BLaER1 treated with 17β-estradiol and CSF1 and Interleukin-3, amounts not matched to agents 10 nM and 100 nM (cell line): ENCODE results near the gene QPCT.

Experiments
- H3K27ac ChIP-seq, 11 experiments: shearing (Covaris generic); formaldehyde crosslinking; 2 replicates each; pipeline ENCODE4 v1.8.1; 2022
- H3K27me3 ChIP-seq, 11 experiments: shearing (Covaris generic); formaldehyde crosslinking; 2 replicates each; pipeline ENCODE4 v1.8.1; 2022
- H3K36me3 ChIP-seq, 11 experiments: shearing (Covaris generic); formaldehyde crosslinking; 2 replicates each; pipeline ENCODE4 v1.8.1; 2022
- H3K4me1 ChIP-seq, 10 experiments: shearing (Covaris generic); formaldehyde crosslinking; 2 replicates each; pipeline ENCODE4 v1.8.1; 2022
- H3K4me2 ChIP-seq, 11 experiments: shearing (Covaris generic); formaldehyde crosslinking; 2 replicates each; pipeline ENCODE4 v1.8.1; 2022
- H3K4me3 ChIP-seq, 10 experiments: shearing (Covaris generic); formaldehyde crosslinking; 2 replicates each; pipeline ENCODE4 v1.8.1; 2022
- H3K9ac ChIP-seq, 11 experiments: shearing (Covaris generic); formaldehyde crosslinking; 2 replicates each; pipeline ENCODE4 v1.8.1; 2022
- H3K9me3 ChIP-seq, 11 experiments: shearing (Covaris generic); formaldehyde crosslinking; replicated peaks in 1 of 11; 2 replicates each; pipeline ENCODE4 v1.8.1; 2022
- H4K20me1 ChIP-seq, 11 experiments: shearing (Covaris generic); formaldehyde crosslinking; 2 replicates each; pipeline ENCODE4 v1.8.1; 2022
- Cebpa-rat ChIP-seq, 11 experiments: shearing (Covaris generic); IDR thresholded peaks; 2 replicates each; pipeline ENCODE4 v1.8.1; 2022

The QPCT gene

DNA sequence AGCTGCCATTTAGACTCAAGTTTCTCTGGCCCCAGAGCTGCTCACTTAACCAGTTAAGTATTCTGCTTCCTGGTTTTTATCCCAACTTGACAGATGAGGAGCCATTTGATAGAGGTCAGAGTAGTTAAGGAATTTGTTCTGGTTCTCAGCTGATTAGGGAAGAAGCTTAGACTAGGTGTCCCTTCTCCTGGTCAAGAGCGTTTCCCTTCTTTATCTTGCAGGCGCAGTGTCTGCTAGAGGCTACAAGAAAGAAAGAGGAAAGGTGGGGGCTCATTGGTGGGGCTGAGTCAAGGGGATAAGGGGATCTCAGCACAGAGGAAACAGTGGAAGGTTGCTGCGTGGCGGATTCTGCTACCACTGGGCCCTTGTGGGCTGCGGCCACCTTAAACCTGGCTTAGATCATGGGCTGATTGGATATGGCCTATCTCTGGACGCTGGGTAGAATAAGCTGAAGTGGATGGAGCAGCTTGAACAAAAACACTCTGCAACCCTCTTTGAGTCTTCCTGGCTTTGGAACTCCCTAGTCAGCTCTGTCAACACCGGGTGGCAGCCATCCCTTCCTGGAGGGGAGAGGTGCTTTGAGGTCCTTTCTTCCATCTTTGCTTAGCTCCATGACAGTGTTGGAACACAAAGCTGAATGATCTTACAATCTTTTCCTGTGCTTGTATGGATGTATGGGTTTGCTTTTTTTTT, 70.8 kb downstream of the QPCT start:
- TF ChIP-seq Cebpa-rat (IDR thresholded peaks at IDR 0.05): no peak
- Histone ChIP-seq H3K36me3 (no peaks in the 10 kb centered on the region), H3K4me1 (peaks cover 12 to 23% (median 19%) of the 10 kb centered on the region in 10 experiments), H3K4me3 (no peak overlapping the region), H3K9me3 (peaks cover 0 to 18% (median 0%) of the 10 kb centered on the region in 11 experiments; a peak in 6 of 22 replicates), H3K27ac (peak overlapping the region in 10 of 11 experiments; percentile 9 to 58 (median 44); a peak in 16 of 22 replicates), H3K4me2 (peak overlapping the region in 8 of 11 experiments; percentile 16 to 65 (median 42); a peak in 13 of 22 replicates), H4K20me1 (no peaks in the 10 kb centered on the region), H3K27me3 (no peaks in the 10 kb centered on the region), H3K9ac (peak overlapping the region in 6 of 11 experiments; percentile 5 to 47 (median 22); a peak in 8 of 22 replicates)

DNA sequence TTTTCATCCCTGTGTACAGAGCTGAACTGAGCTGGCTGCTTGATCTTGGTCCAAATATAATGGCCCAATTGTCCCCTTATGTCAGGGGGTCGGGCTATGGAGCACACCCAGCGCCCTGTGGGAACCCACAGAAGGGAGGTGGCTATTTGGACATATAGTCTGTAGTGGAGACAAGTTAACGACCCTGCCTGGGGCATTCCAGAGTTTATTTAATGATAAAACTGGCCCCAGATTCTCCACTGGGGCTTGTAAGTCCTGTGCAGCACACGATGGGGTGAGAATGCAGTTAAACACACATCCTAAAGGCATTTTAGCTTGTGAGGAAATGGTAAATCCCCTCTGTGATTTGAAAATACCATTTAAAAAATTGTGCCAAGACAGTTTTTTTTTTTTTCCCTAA, 72.9 kb downstream of the QPCT start:
- Histone ChIP-seq H3K9ac (no peak overlapping the region), H3K4me2 (no peak overlapping the region), H3K27ac (0 out of 22 replicates have a peak overlapping the region, but pooled peaks of 1 of the 11 experiments have one; percentile 12), H3K27me3 (no peaks in the 10 kb centered on the region), H3K4me1 (peaks cover 2 to 22% (median 13%) of the 10 kb centered on the region in 10 experiments), H3K36me3 (no peaks in the 10 kb centered on the region), H3K9me3 (peaks cover 0 to 2% (median 0%) of the 10 kb centered on the region in 11 experiments; a peak in 5 of 22 replicates), H3K4me3 (no peak overlapping the region), H4K20me1 (no peaks in the 10 kb centered on the region)
- no peak for TF ChIP-seq Cebpa-rat (IDR thresholded peaks at IDR 0.05)

- no peak for TF ChIP-seq Cebpa-rat (IDR thresholded peaks at IDR 0.05)
- Histone ChIP-seq H3K4me2 (no peak overlapping the region), H3K27me3 (no peaks in the 10 kb centered on the region)
These were observed 74.5 kb downstream of the QPCT start for GRCh38 chr2:37418956-37419355.

DNA sequence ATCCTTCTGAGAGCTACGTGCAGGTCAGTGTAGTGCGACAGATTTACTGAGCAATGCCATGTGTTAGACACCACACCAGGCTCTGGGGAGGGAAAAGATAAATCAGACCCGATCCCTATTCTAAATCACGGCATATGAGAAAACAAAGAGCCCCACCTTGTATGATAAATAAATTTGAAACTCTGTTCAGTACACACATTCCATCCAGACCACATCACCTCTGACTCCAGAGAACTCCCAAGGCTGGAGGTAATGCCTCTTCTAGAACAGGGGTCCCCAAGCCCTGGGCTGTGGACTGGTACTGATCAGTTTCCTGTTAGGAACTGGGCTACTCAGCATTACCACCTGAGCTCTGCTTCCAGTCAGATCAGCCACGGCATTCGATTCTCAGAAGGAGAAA, 77.3 kb downstream of the QPCT start:
- Histone ChIP-seq H3K27me3 (no peaks in the 10 kb centered on the region), H3K36me3 (no peaks in the 10 kb centered on the region), H3K27ac (no peak overlapping the region), H3K9ac (no peak overlapping the region), H3K9me3 (no peaks in the 10 kb centered on the region), H3K4me1 (no peaks in the 10 kb centered on the region), H4K20me1 (no peaks in the 10 kb centered on the region), H3K4me3 (no peak overlapping the region), H3K4me2 (no peak overlapping the region)
- no peak for TF ChIP-seq Cebpa-rat (IDR thresholded peaks at IDR 0.05)

More at GRCh38 chr2:37418956-37419355, 74.5 kb downstream of the QPCT start:
- peaks cover 0 to 20% (median 12%) of the 10 kb centered on the region in 10 experiments; a peak in 16 of 20 replicates for H3K4me1 ChIP-seq
- H4K20me1 ChIP-seq: no peaks in the 10 kb centered on the region
- no peak overlapping the region for H3K4me3 ChIP-seq
- no peaks in the 10 kb centered on the region for H3K36me3 ChIP-seq
- no peak overlapping the region for H3K27ac ChIP-seq
- no peak overlapping the region for H3K9ac ChIP-seq
- no peaks in the 10 kb centered on the region for H3K9me3 ChIP-seq

- Histone ChIP-seq H3K4me1 (no peaks in the 10 kb centered on the region), H3K9ac (no peak overlapping the region), H4K20me1 (no peaks in the 10 kb centered on the region), H3K9me3 (no peaks in the 10 kb centered on the region), H3K27me3 (no peaks in the 10 kb centered on the region), H3K4me3 (no peak overlapping the region), H3K4me2 (no peak overlapping the region), H3K27ac (no peak overlapping the region), H3K36me3 (no peaks in the 10 kb centered on the region)
- no peak for TF ChIP-seq Cebpa-rat (IDR thresholded peaks at IDR 0.05)
These were observed 78.4 kb downstream of the QPCT start for GRCh38 chr2:37422816-37423215.
